Measurements from ENCODE around the gene OR4D9. TPM values are rescaled to one million over a fixed set of nuclear protein-coding genes. Genes with fewer than 3 reads are reported as not detected.

The OR4D9 gene
- total and polyA plus RNA-seq, 2 of the 8 experiments (the other 6 are each of a cell fraction or from before 2014, with no cell fraction given) = not detected

DNA sequence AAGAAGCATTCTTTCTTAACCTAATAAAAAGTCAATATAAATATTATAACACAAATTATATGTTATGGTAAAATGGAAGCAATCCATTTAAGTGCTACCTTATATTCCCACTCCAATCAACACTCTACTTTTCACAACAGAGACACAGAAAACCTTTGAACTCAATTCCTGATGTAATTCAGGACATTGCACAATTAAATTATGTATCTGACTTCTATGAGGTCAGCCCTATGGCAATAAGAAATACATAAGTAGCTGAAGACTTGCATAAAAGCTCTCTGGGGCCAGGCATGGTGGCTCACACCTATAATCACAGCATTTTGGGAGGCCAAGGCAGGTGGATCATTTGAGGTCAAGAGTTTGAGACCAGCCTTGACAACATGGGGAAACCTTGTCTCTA lies 31.4 kb upstream of the OR4D9 start:
- FAIRE-seq = no peak
- Histone ChIP-seq H4K20me1 (replicated peaks in 1 of 2; ENCODE audit: control insufficient read depth in 1 of 2, insufficient read depth in 2 of 2, low read length in 2 of 2) (no peaks in the 10 kb centered on the region), H4K5ac (ENCODE audit: insufficient read length, low read depth, low read length) (no peak overlapping the region), H2BK5ac (ENCODE audit: low read depth, low read length) (no peak overlapping the region), H3K4ac (replicated peaks; ENCODE audit: insufficient read length, low read depth, low read length) (no peak overlapping the region), H3K4me3 (ENCODE audit: extremely low read depth in 1 of 4, insufficient read depth in 2 of 4, low read depth in 3 of 4, low read length in 4 of 4) (no peak overlapping the region), H3K79me1 (ENCODE audit: low read depth, low read length) (no peaks in the 10 kb centered on the region), H3K23me2 (ENCODE audit: low read depth, low read length) (no peaks in the 10 kb centered on the region), H4K91ac (replicated peaks; ENCODE audit: insufficient read length, low read length) (no peak overlapping the region), H2BK15ac (ENCODE audit: low read length) (no peak overlapping the region), H2AFZ (ENCODE audit: low read length) (no peak overlapping the region), H3K14ac (ENCODE audit: insufficient read length) (no peak overlapping the region), H3K56ac (replicated peaks; ENCODE audit: insufficient read length, low read depth, low read length) (no peak overlapping the region), H3K4me1 (replicated peaks in 1 of 4; ENCODE audit: control insufficient read depth in 3 of 4, insufficient read depth in 4 of 4, low read length in 3 of 4) (no peaks in the 10 kb centered on the region), H2BK20ac (ENCODE audit: low read length) (no peak overlapping the region), H3K36me3 (ENCODE audit: control insufficient read depth in 2 of 4, insufficient read depth in 4 of 4, low read length in 3 of 4) (no peaks in the 10 kb centered on the region), H3K18ac (ENCODE audit: extremely low read depth, low read length) (no peak overlapping the region), H3K9ac (replicated peaks in 1 of 4; ENCODE audit: extremely low read depth in 1 of 4, low read depth in 3 of 4, low read length in 3 of 4) (no peak overlapping the region), H3K27ac (ENCODE audit: low read depth, low read length) (no peak overlapping the region), H3K9me3 (ENCODE audit: insufficient read depth in 2 of 2, low read depth in 1 of 2, low read length in 1 of 2) (no peaks in the 10 kb centered on the region), H3K27me3 (replicated peaks in 1 of 4; ENCODE audit: control insufficient read depth in 3 of 4, extremely low read depth in 1 of 4, insufficient read depth in 3 of 4, low read length in 3 of 4) (no peaks in the 10 kb centered on the region), H3K23ac (ENCODE audit: insufficient read length) (no peak overlapping the region), H3K4me2 (ENCODE audit: insufficient read depth in 1 of 2, low read depth in 2 of 2, low read length in 2 of 2) (no peak overlapping the region), H2BK120ac (replicated peaks; ENCODE audit: low read depth, low read length) (no peak overlapping the region), H4K8ac (ENCODE audit: extremely low read depth, insufficient read depth, low read length) (no peak overlapping the region), H2BK12ac (ENCODE audit: low read depth, low read length) (no peak overlapping the region), H3K79me2 (ENCODE audit: control insufficient read depth in 1 of 2, insufficient read depth in 2 of 2, low read length in 2 of 2) (no peaks in the 10 kb centered on the region), H2AK5ac (ENCODE audit: low read depth, low read length) (no peak overlapping the region)
- no peak for TF ChIP-seq POLR2AphosphoS5 (IDR thresholded peaks at IDR 0.05; ENCODE audit: low read depth, low read length)
- TF ChIP-seq EGR1 (IDR thresholded peaks at IDR 0.05; ENCODE audit: borderline replicate concordance, low read depth, low read length) = no peak
- TF ChIP-seq TEAD4 (IDR thresholded peaks at IDR 0.05; ENCODE audit: low read depth, low read length) = no peak
- no peak for TF ChIP-seq SUZ12 (IDR thresholded peaks at IDR 0.05; ENCODE audit: low read length)
- no peak for TF ChIP-seq CHD1 (IDR thresholded peaks at IDR 0.05; ENCODE audit: low read depth, low read length)
- no peak for TF ChIP-seq JUND (IDR thresholded peaks at IDR 0.05; ENCODE audit: low read length)
- TF ChIP-seq EZH2 (IDR thresholded peaks at IDR 0.05; ENCODE audit: low read depth, low read length, severe bottlenecking) = no peak
- no peak for TF ChIP-seq ZNF274 (IDR thresholded peaks at IDR 0.05; ENCODE audit: borderline replicate concordance, extremely low read depth, low read length)
- ChIA-PET POLR2A (ENCODE audit: partially characterized antibody) (no interaction called here), CTCF (ENCODE audit: partially characterized antibody) (no interaction called here)
- DNase-seq (ENCODE audit: low read depth in 1 of 2, low spot score in 2 of 2) = no peak

All from H1 (cell line).